NCI-H82 treated with DMSO at 0.1 percent for 48 hours (cell line): ENCODE measurements around the gene PHLDB1.
"Not testable (repeated sequence)": the region's sequence is repeated elsewhere in the genome, so short reads cannot be mapped to it uniquely, and the experiment has no call there.

Source experiments
- DNase-seq: peaks from one replicate; lab custom pipeline; 2025; ENCODE audit not compliant: unreplicated experiment; lab: John Stamatoyannopoulos, UW

Gene PHLDB1

GRCh38 chr11:118682939-118683338 is 75.5 kb downstream of the PHLDB1 start:
- DNase-seq, result not testable (repeated sequence)

DNA sequence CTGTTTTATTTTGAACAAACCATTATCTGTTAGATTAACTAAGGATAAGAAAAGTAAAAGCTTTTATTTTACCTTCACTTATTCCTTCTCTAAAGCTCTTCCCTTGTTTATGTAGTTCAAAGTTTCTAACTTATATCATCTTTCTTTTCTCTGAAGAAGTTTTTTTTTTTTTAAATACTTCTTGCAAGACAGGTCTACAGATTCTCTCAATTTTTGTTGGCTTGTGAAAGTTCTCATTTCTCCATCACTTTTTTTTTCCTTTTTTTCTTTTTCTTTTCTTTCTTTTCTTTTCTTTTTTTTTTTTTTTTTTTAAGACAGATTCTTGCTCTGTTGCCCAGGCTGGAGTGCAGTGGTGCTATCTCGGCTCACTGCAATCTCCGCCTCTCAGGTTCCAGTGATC is 76.8 kb downstream of the PHLDB1 start:
- DNase-seq, result no peak

- no peak for DNase-seq
These were observed 80.5 kb downstream of the PHLDB1 start for GRCh38 chr11:118687906-118688305.

DNA sequence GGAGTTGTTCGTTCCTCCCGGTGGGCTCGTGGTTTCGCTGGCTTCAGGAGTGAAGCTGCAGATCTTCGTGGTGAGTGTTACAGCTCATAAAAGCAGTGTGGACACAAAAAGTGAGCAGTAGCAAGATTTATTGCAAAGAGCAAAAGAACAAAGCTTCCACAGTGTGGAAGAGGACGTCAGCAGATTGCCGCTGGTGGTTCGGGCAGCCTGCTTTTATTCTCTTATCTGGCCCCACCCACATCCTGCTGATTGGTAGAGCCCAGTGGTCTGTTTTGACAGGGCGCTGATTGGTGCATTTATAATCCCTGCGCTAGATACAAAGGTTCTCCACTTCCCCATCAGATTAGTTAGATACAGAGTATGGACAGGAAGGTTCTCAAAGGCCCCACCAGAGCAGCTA is 80.9 kb downstream of the PHLDB1 start:
- not testable (repeated sequence) for DNase-seq

GRCh38 chr11:118688851-118689502 is 81.6 kb downstream of the PHLDB1 start:
- no peak for DNase-seq

DNA sequence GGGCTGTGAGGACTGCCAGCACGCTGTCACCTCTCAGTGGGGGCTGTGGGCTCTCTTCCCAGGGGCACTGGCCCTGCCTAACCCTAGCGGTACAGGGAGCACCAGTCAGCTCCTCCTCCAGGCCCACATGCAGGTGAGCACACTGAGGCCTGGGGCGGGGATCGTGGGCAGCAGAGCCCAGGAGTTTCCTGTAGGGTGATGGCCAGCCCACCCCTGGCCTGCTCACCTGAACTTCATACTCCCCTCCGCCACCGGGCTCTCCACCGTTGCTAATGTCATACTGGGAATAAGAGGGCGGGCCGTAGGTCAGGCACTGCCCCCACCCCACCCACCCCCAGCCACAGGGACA is 82.1 kb downstream of the PHLDB1 start:
- DNase-seq, result no peak

DNA sequence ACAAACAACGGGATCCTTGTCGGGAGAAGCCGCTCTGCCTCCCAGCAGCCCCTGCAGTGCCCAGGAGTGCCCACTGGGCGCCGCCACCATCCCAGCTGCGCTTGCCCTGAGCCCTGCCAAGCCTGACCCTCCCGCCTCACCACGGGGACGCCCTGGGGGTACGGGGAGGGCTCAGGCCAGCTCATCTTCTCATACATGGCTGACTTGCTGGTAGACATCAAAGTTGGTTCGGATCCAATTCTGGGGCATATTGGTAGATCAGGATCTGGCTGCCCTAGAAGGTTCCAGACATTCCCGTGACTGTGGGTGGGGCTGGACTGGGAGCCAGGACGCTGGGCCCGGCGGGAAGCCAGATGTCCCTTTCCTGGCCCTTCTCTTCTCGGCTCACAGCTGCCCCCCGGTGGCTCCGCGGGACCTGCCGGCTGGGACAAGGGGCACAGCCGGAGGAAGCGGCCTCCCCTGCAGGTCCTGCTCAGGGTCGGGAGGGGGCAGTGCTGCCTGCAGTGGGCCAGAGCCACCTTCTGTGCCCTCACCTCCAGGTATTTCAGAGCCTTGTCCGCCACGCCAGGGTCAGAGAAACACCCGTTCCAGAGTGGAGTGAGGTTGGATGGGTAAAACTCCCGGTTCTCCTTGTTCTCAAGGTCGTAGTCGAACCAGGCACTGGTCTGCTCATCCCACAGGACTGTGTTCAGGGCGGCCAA is 82.6 kb downstream of the PHLDB1 start:
- DNase-seq, result peak; percentile 82

- DNase-seq, result no peak
These were observed 83.3 kb downstream of the PHLDB1 start for GRCh38 chr11:118690553-118691304.

GRCh38 chr11:118691926-118692830 is 84.8 kb downstream of the PHLDB1 start:
- no peak for DNase-seq

DNA sequence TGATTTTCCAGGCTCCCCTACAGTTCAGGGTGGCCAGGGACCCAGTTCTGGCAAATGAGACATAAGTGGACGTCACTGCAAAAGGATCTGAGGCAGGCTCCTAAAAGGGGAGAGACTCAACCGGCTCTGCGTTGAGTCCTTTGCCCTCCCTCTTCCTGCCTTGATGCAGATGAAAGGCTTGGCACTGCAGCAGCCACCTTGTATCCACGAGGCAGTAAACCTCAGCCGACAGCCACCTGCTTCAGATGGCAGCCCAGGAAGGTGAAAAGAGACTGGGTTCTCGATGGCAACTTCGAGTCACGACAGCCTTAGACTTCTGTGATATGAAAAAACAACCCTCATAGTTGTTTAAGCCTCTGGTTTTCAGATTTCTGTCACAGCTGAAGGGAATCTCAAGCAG is 86.8 kb downstream of the PHLDB1 start:
- DNase-seq, result no peak

DNA sequence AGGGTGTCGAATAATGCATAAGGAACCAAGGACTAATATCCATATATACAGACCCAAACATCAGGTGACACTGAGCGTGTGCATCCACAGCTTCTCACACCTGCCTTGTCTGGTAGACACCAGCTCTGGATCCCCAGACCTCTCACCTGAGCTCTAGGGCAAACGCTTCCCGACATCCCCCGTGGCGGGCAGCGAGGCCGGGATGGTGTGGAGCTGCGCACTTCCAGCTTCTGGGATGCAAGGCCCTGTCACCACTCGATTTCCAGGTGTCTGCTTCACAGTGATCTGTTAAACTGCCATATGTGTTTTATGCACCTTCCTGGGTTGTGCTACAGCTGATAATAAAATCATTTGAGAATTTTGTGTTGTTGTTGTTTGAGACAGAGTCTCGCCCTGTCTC is 87.4 kb downstream of the PHLDB1 start:
- no peak for DNase-seq

GRCh38 chr11:118696673-118697226 is 89.3 kb downstream of the PHLDB1 start:
- DNase-seq, result no peak

DNA sequence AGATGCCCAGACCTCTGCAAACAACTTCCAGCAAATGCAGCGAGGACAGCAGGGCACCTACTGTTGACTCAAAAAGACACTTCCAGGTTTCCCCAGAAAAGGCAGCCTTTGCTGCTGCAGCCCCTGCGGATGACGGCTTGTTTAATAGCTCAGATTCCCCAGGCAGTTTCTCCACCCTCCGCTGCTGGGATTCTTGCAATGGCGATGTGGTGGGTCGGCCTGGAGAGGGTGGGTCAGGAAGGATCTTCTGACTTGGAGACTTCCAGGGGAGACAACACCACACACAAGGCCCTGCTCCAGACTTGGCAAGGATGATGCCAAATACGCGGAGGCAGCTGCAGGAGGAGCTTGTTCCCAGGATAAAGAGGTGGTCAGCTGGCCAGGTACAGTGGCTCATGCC is 89.9 kb downstream of the PHLDB1 start:
- no peak for DNase-seq

DNA sequence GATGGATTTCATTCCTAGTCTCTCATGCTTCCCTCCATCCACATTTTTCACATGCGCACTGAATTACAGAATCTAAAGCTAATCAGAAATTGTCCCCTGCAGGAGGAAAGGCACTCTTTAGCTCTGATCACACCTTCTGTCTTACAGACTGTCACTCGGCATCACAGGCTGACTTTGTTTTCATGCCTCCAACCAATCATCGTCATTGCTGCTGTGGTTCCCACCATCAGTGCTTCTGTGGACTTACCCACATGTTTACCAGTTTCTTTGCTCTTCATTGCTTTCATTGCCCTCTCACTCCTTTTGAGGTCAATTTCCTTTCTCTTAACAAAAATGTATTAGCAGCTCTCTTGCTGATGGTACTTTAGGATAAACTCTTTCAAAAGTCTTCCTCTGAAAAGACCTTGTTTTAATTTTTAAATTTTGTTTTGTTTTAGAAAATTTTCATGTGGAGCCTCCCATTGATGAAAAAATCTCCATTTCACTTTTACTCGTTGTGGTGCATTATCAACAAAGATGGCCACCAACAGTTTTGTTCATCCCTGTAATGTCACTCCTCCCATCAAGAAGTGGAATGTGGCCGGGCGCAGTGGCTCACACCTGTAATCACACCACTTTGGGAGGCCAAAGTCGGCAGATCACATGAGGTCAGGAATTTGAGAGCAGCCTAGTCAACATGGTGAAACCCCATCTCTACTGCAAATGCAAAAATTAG is 92.2 kb downstream of the PHLDB1 start:
- DNase-seq, result no peak

- peak; percentile 1 for DNase-seq
These were observed 96.2 kb downstream of the PHLDB1 start for GRCh38 chr11:118703563-118704106.

GRCh38 chr11:118705111-118705741 is 97.8 kb downstream of the PHLDB1 start:
- no peak for DNase-seq

- peak; percentile 31 for DNase-seq
These were observed 98.6 kb downstream of the PHLDB1 start for GRCh38 chr11:118705791-118706545.

- DNase-seq, result no peak
These were observed 99.1 kb downstream of the PHLDB1 start for GRCh38 chr11:118706546-118706825.
